ENCODE measurements around the gene SLFN5.
"Not testable (repeated sequence)": the region's sequence is repeated elsewhere in the genome, so short reads cannot be mapped to it uniquely, and the experiment has no call there.

The SLFN5 gene

GRCh38 chr17:35242805-35243560 lies at the start of gene SLFN5:
SLFN5 (plus strand) TSS chr17:35243072; CDS start chr17:35258691, 15,619 bp downstream.
- peak; percentile 99 for DNase-seq

GRCh38 chr17:35194001-35194400 lies 48.9 kb upstream of the SLFN5 start, which contains the start of gene SLC35G3:
SLC35G3 (minus strand) TSS chr17:35194393; CDS start chr17:35194307, 86 bp downstream.
- not testable (repeated sequence) for DNase-seq

GRCh38 chr17:35195062-35195461 lies 47.8 kb upstream of the SLFN5 start:
- not testable (repeated sequence) for DNase-seq

- not testable (repeated sequence) for DNase-seq
These were observed 40.3 kb upstream of the SLFN5 start for GRCh38 chr17:35202582-35202981.

GRCh38 chr17:35210741-35211140 lies 32.1 kb upstream of the SLFN5 start:
- no peak for DNase-seq

GRCh38 chr17:35212668-35213067 lies 30.2 kb upstream of the SLFN5 start:
- no peak for DNase-seq

- DNase-seq, result no peak
These were observed 29.4 kb upstream of the SLFN5 start for GRCh38 chr17:35213412-35213940.

- DNase-seq, result no peak
These were observed 28.7 kb upstream of the SLFN5 start for GRCh38 chr17:35214192-35214591.

GRCh38 chr17:35214631-35215273 lies 28.1 kb upstream of the SLFN5 start:
- DNase-seq, result peak; percentile 79

- no peak for DNase-seq
These were observed 25.8 kb upstream of the SLFN5 start for GRCh38 chr17:35217107-35217506.

- DNase-seq, result no peak
These were observed 24.0 kb upstream of the SLFN5 start for GRCh38 chr17:35218915-35219314.

- no peak for DNase-seq
These were observed 20.4 kb upstream of the SLFN5 start for GRCh38 chr17:35222452-35222851.

- no peak for DNase-seq
These were observed 18.4 kb upstream of the SLFN5 start for GRCh38 chr17:35224436-35224835.

GRCh38 chr17:35227546-35227945 lies 15.3 kb upstream of the SLFN5 start:
- DNase-seq, result no peak

- no peak for DNase-seq
These were observed 13.2 kb upstream of the SLFN5 start for GRCh38 chr17:35229638-35230037.

- not testable (repeated sequence) for DNase-seq
These were observed 8.6 kb upstream of the SLFN5 start for GRCh38 chr17:35234315-35234714.

- DNase-seq, result no peak
These were observed 7.6 kb upstream of the SLFN5 start for GRCh38 chr17:35235289-35235688.

GRCh38 chr17:35235917-35236316 lies 7.0 kb upstream of the SLFN5 start:
- no peak for DNase-seq

- DNase-seq, result no peak
These were observed 6.1 kb upstream of the SLFN5 start for GRCh38 chr17:35236821-35237220.

- no peak for DNase-seq
These were observed 4.1 kb upstream of the SLFN5 start for GRCh38 chr17:35238821-35239220.

GRCh38 chr17:35239823-35240222 lies 3.0 kb upstream of the SLFN5 start:
- DNase-seq, result no peak

GRCh38 chr17:35240861-35241260 lies 2.0 kb upstream of the SLFN5 start:
- DNase-seq, result no peak

GRCh38 chr17:35241520-35241919 lies 1.4 kb upstream of the SLFN5 start:
- DNase-seq, result peak; percentile 69

- peak; percentile 88 for DNase-seq
These were observed 591 bp upstream of the SLFN5 start for GRCh38 chr17:35242158-35242804.

Measured in activated CD8-positive, alpha-beta memory T cell treated with anti-CD3 and anti-CD28 coated beads for 24 hours (primary cell).